SK-N-SH (cell line): ENCODE measurements around the gene PRDM11. TPM values are rescaled to one million over a fixed set of nuclear protein-coding genes. Genes with fewer than 3 reads are reported as not detected.

Experiments
- CTCF ChIA-PET: fragments of 300-600, 350-600 bp; formaldehyde crosslinking; extraction: SDS; loops from one replicate; lab custom pipeline; 2021; lab: Yijun Ruan, JAX
- POLR2A ChIA-PET: fragments of 350-600 bp; sonication (Branson Sonifier 250); formaldehyde crosslinking; extraction: SDS; loops from one replicate; lab custom pipeline; 2020; ENCODE audit warnings: antibody characterized with exemption, inconsistent platforms; lab: Yijun Ruan, JAX
- DNase-seq: peaks from one replicate; pipeline ENCODE4 v3.0.0; 2012
- H2AFZ ChIP-seq: fragments of 200-600 bp; sonication (generic); 2 replicates; pipeline ENCODE4 v1.8.1; 2016; ENCODE audit warnings: antibody characterized with exemption, mild to moderate bottlenecking, low read depth
- H3F3A ChIP-seq: fragments of 200-600 bp; sonication (generic); replicated peaks from 2 replicates; pipeline ENCODE3; 2016; ENCODE audit warnings: antibody characterized with exemption, mild to moderate bottlenecking; ENCODE audit not compliant: insufficient read depth
- H3K27ac ChIP-seq, 2 experiments: fragments of 200-500 bp in 1 of 2; fragments of 200-600 bp in 1 of 2; sonication (Bioruptor generic) in 1 of 2; sonication (generic), shearing (Covaris generic) in 1 of 2; 2 replicates each; pipeline versions ENCODE4 v1.5.1 to v1.6.1; 2014 to 2016; ENCODE audit warnings: low read depth in 2 of 2, inconsistent platforms in 1 of 2, low read length in 1 of 2, mild to moderate bottlenecking in 1 of 2, mixed read lengths in 1 of 2
- H3K27me3 ChIP-seq: fragments of 200-600 bp; sonication (generic), shearing (Covaris generic); 2 replicates; pipeline ENCODE4 v1.6.1; 2016; ENCODE audit warnings: mixed run types; ENCODE audit not compliant: insufficient read depth
- H3K36me3 ChIP-seq, 2 experiments: fragments of 200-500 bp in 1 of 2; fragments of 200-600 bp in 1 of 2; sonication (Bioruptor generic) in 1 of 2; sonication (generic) in 1 of 2; replicated peaks in 1 of 2; 2 replicates each; pipeline versions ENCODE3 to v1.5.1; 2014 to 2016; ENCODE audit warnings: low read length in 1 of 2, mild to moderate bottlenecking in 1 of 2; ENCODE audit not compliant: insufficient read depth in 2 of 2, control insufficient read depth in 1 of 2
- H3K4me1 ChIP-seq, 2 experiments: fragments of 200-500 bp in 1 of 2; fragments of 200-600 bp in 1 of 2; sonication (Bioruptor generic) in 1 of 2; sonication (generic), shearing (Covaris generic) in 1 of 2; 2 replicates each; pipeline versions ENCODE4 v1.5.1 to v1.6.1; 2014 to 2016; ENCODE audit warnings: low read depth in 1 of 2, low read length in 1 of 2, mixed run types in 1 of 2; ENCODE audit not compliant: insufficient read depth in 2 of 2, control insufficient read depth in 1 of 2
- H3K4me2 ChIP-seq: fragments of 200-600 bp; sonication (generic), shearing (Covaris generic); 2 replicates; pipeline ENCODE4 v1.6.1; 2017; ENCODE audit warnings: mixed run types
- H3K4me3 ChIP-seq, 2 experiments: fragments of 200-500 bp in 1 of 2; fragments of 200-600 bp in 1 of 2; sonication (Bioruptor generic) in 1 of 2; sonication (generic), shearing (Covaris generic) in 1 of 2; 2 replicates each; pipeline versions ENCODE4 v1.5.1 to v1.8.1; 2014 to 2016; ENCODE audit warnings: low read depth in 2 of 2, inconsistent platforms in 1 of 2, low read length in 1 of 2, mild to moderate bottlenecking in 1 of 2, mixed read lengths in 1 of 2, moderate library complexity in 1 of 2
- H3K79me2 ChIP-seq: fragments of 200-600 bp; sonication (generic); 2 replicates; pipeline ENCODE4 v1.8.1; 2017; ENCODE audit warnings: mild to moderate bottlenecking; ENCODE audit not compliant: insufficient read depth
- H3K9ac ChIP-seq: fragments of 200-600 bp; sonication (generic); 2 replicates; pipeline ENCODE4 v1.6.1; 2017; ENCODE audit warnings: mixed run types
- H3K9me2 ChIP-seq: fragments of 200-600 bp; sonication (generic); 2 replicates; pipeline ENCODE4 v1.6.1; 2017; ENCODE audit warnings: mixed run types
- H3K9me3 ChIP-seq: fragments of 200-600 bp; sonication (generic); 2 replicates; pipeline ENCODE4 v1.6.1; 2017; ENCODE audit warnings: mixed run types, mild to moderate bottlenecking, moderate library complexity
- H4K20me1 ChIP-seq: fragments of 200-600 bp; sonication (generic); 2 replicates; pipeline ENCODE4 v1.6.1; 2017; ENCODE audit warnings: mild to moderate bottlenecking, mixed run types; ENCODE audit not compliant: insufficient read depth
- CHD2 ChIP-seq: fragments of 150-350 bp; IDR thresholded peaks from 2 replicates; pipeline ENCODE4 v1.6.1; 2018; ENCODE audit warnings: low read length; ENCODE audit not compliant: partially characterized antibody
- CTCF ChIP-seq: fragments of 200-600 bp; sonication (generic); IDR thresholded peaks from 2 replicates; pipeline ENCODE4 v1.6.1; 2017; ENCODE audit warnings: antibody characterized with exemption, mild to moderate bottlenecking, moderate library complexity
- EP300 ChIP-seq, 2 experiments: IDR thresholded peaks; 2 replicates each; pipeline versions ENCODE4 v1.4.0 to v1.6.1; 2012; ENCODE audit warnings: borderline replicate concordance in 1 of 2, low read depth in 1 of 2, low read length in 1 of 2
- EZH2phosphoT487 ChIP-seq: fragments of 200-600 bp; sonication (generic); IDR thresholded peaks from 2 replicates; pipeline ENCODE4 v1.6.1; 2017; ENCODE audit warnings: low read depth, mixed run types, mild to moderate bottlenecking, antibody characterized with exemption, moderate library complexity, borderline replicate concordance
- FOXJ3 ChIP-seq: sonication (generic); formaldehyde crosslinking; IDR thresholded peaks from 2 replicates; pipeline ENCODE4 v1.5.1; 2020; ENCODE audit warnings: mild to moderate bottlenecking, missing genetic modification reagents
- FOXM1 ChIP-seq: IDR thresholded peaks from 2 replicates; pipeline ENCODE4 v1.4.0; 2012; ENCODE audit warnings: low read depth, mild to moderate bottlenecking
- IRF3 ChIP-seq: fragments of 150-350 bp; IDR thresholded peaks from 2 replicates; pipeline ENCODE4 v1.6.1; 2016; ENCODE audit warnings: mild to moderate bottlenecking, low read depth, low read length
- JUND ChIP-seq: IDR thresholded peaks from 2 replicates; pipeline ENCODE4 v1.4.0; 2012
- MEF2A ChIP-seq: IDR thresholded peaks from 2 replicates; pipeline ENCODE4 v1.4.0; 2012; ENCODE audit warnings: low read depth, borderline replicate concordance
- NFIC ChIP-seq: IDR thresholded peaks from 2 replicates; pipeline ENCODE4 v1.4.0; 2012; ENCODE audit warnings: borderline replicate concordance
- POLR2AphosphoS5 ChIP-seq: IDR thresholded peaks from 2 replicates; pipeline ENCODE4 v1.6.1; 2012; ENCODE audit warnings: low read depth, low read length
- RAD21 ChIP-seq: IDR thresholded peaks from 2 replicates; pipeline ENCODE4 v1.6.1; 2012; ENCODE audit warnings: mild to moderate bottlenecking, low read length
- RFX5 ChIP-seq: IDR thresholded peaks from 2 replicates; pipeline ENCODE4 v1.6.1; 2012; ENCODE audit warnings: mild to moderate bottlenecking, improper control_type of control experiment, low read length
- SIN3A ChIP-seq: IDR thresholded peaks from 2 replicates; pipeline ENCODE4 v1.6.1; 2012; ENCODE audit warnings: low read depth, mild to moderate bottlenecking, low read length, moderate library complexity, borderline replicate concordance
- TAF1 ChIP-seq: IDR thresholded peaks from 2 replicates; pipeline ENCODE4 v1.6.1; 2012; ENCODE audit warnings: low read depth, mild to moderate bottlenecking, low read length, moderate library complexity, borderline replicate concordance
- TCF12 ChIP-seq: IDR thresholded peaks from 2 replicates; pipeline ENCODE4 v1.4.0; 2012
- TEAD4 ChIP-seq: IDR thresholded peaks from 2 replicates; pipeline ENCODE4 v1.4.0; 2012; ENCODE audit warnings: mild to moderate bottlenecking, borderline replicate concordance; ENCODE audit not compliant: insufficient read depth
- YY1 ChIP-seq: IDR thresholded peaks from 2 replicates; pipeline ENCODE4 v1.4.0; 2012; ENCODE audit warnings: low read depth, mild to moderate bottlenecking
- WGBS: methylation state at CpG from one replicate; pipeline ENCODE4 v1.1.6; 2017; ENCODE audit warnings: low lambda C conversion rate; 5-methylcytosine and 5-hydroxymethylcytosine counted together
- polyA plus RNA-seq, 3 experiments: library from polyadenylated mRNA; depleted of rRNA; stranded (reverse); fragments of >200 nt; gene quantifications; 2 replicates each; pipeline ENCODE4 v1.2.3, GENCODE V29; 2012
- TF ChIP-seq, protein P1 (sequence below): IDR thresholded peaks from 2 replicates; pipeline ENCODE4 v1.4.0; 2012; ENCODE audit warnings: low read depth, borderline replicate concordance

Gene PRDM11
- polyA plus RNA-seq, 1 of the 3 experiments (the other 2 are of a cell fraction): 4.5 TPM

DNA sequence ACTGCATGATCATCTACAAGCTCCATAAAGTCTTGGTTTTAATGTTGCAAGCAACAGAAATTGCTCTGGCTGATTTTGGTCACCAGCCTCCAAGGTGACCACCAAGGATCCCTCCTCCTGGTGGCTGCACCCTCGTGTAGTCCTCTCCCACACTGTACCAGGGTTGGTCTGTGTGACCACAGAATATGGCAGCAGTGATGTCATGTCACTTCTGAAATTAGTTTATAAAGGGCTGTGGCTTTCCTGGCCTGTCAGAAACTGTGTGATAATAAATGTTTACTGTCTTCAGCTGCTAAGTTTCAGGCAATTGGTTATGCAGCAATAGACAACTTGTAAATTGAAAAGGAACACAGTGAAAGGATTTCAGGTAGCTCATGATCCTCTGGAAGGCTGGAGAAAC is 5.3 kb upstream of the PRDM11 start:
- 18% methylated on average over 1 of the region's 1 CpG for WGBS
- DNase-seq: no peak
- Histone ChIP-seq H3K36me3 (no peaks in the 10 kb centered on the region), H3K27me3 (peaks cover 22% of the 10 kb centered on the region; the same call in 1 of the 2 replicates), H4K20me1 (no peaks in the 10 kb centered on the region), H3K4me2 (no peak overlapping the region), H3K9me2 (no peaks in the 10 kb centered on the region), H3K4me1 (peaks cover 5 to 6% of the 10 kb centered on the region in 2 experiments; a peak in 2 of 4 replicates), H3K4me3 (no peak overlapping the region), H3K9me3 (no peaks in the 10 kb centered on the region), H3F3A (peaks cover 3% of the 10 kb centered on the region), H3K27ac (no peak overlapping the region), H3K79me2 (no peaks in the 10 kb centered on the region), H2AFZ (no peak overlapping the region), H3K9ac (no peak overlapping the region)
- TF ChIP-seq RFX5: no peak
- TF ChIP-seq IRF3: no peak
- no peak for TF ChIP-seq CHD2
- TF ChIP-seq YY1: no peak
- TF ChIP-seq TAF1: no peak
- no peak for TF ChIP-seq EP300 (IDR thresholded peaks at IDR 0.05; ENCODE audit: borderline replicate concordance in 1 of 2, low read depth in 1 of 2, low read length in 1 of 2)
- TF ChIP-seq EZH2phosphoT487: no peak
- TF ChIP-seq, protein P1, sequence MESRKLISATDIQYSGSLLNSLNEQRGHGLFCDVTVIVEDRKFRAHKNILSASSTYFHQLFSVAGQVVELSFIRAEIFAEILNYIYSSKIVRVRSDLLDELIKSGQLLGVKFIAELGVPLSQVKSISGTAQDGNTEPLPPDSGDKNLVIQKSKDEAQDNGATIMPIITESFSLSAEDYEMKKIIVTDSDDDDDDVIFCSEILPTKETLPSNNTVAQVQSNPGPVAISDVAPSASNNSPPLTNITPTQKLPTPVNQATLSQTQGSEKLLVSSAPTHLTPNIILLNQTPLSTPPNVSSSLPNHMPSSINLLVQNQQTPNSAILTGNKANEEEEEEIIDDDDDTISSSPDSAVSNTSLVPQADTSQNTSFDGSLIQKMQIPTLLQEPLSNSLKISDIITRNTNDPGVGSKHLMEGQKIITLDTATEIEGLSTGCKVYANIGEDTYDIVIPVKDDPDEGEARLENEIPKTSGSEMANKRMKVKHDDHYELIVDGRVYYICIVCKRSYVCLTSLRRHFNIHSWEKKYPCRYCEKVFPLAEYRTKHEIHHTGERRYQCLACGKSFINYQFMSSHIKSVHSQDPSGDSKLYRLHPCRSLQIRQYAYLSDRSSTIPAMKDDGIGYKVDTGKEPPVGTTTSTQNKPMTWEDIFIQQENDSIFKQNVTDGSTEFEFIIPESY: no peak
- TF ChIP-seq MEF2A: no peak
- no peak for TF ChIP-seq RAD21
- no peak for TF ChIP-seq NFIC
- no peak for TF ChIP-seq FOXM1
- TF ChIP-seq SIN3A: no peak
- TF ChIP-seq TCF12: no peak
- ChIA-PET CTCF (interaction anchor here (1.4 to 2.1 kb wide), 4 partner anchors 30 to 38 kb away, joined by 3 to 11 read pairs (median 4); no protein-coding TSS in a partner anchor), POLR2A (no interaction called here)

DNA sequence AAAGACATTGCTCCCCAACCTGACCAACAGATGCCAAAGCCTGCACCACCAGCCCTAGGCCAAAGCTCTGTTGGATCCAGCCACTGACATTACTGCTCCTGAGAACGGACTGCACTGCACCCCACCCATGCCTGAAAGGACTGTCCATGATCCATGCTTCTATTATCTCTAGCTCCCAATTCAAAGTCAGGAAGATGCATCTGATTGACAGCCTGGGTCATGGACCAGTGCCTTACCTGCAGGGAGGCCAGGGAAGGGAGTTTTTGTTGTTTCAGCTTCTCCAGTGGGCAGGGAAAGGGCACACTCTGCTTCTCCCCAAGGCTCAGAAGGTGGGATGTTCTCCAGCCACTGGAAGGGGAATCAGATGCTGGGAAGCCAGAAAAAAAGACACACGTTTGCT is 4.8 kb upstream of the PRDM11 start:
- Histone ChIP-seq H3K4me1 (peaks cover 5 to 6% of the 10 kb centered on the region in 2 experiments; a peak in 2 of 4 replicates), H3K36me3 (no peaks in the 10 kb centered on the region), H2AFZ (no peak overlapping the region), H3K9me3 (no peaks in the 10 kb centered on the region), H3K27ac (no peak overlapping the region), H3K9ac (no peak overlapping the region), H3K27me3 (peaks cover 22% of the 10 kb centered on the region; the same call in 1 of the 2 replicates), H3K79me2 (no peaks in the 10 kb centered on the region), H3K9me2 (no peaks in the 10 kb centered on the region), H3F3A (peaks cover 6% of the 10 kb centered on the region), H3K4me3 (no peak overlapping the region), H4K20me1 (no peaks in the 10 kb centered on the region), H3K4me2 (no peak overlapping the region)
- ChIA-PET CTCF (interaction anchor here (1.4 to 2.1 kb wide), 4 partner anchors 25 to 38 kb away, joined by 3 to 11 read pairs (median 3); no protein-coding TSS in a partner anchor), POLR2A (no interaction called here)
- TF ChIP-seq POLR2AphosphoS5 (no peak), TEAD4 (no peak), CTCF (no peak), JUND (no peak), YY1 (no peak), FOXJ3 (CRISPR knock-in tag) (no peak)
- no peak for DNase-seq
- 48% methylated on average over 2 of the region's 2 CpGs for WGBS
